Stimulated activated effector memory CD8-positive, alpha-beta T cell treated with anti-CD3 and anti-CD28 coated beads, Interleukin-12 subunit alpha, Interleukin-12 subunit beta, amount 100 ng/mL, for 72 hours (primary cell): ENCODE results near the gene C18orf32.
"Not testable (repeated sequence)": the region's sequence is repeated elsewhere in the genome, so short reads cannot be mapped to it uniquely, and the experiment has no call there.

Experiments used
- ATAC-seq: fragments of 150-1000 bp; cut with Tn5 transposase; 2 replicates; pipeline ENCODE4 v1.10.0; 2021
- DNase-seq, 2 donors: peaks; one replicate each; pipeline ENCODE4 v3.0.0; 2021 to 2022; ENCODE audit warnings: low spot score in 2 of 2
- H3K27ac Mint-ChIP-seq: one replicate; pipeline ENCODE4 v1.8.0; 2022; ENCODE audit warnings: mild to moderate bottlenecking, mixed read lengths
- H3K36me3 Mint-ChIP-seq: one replicate; pipeline ENCODE4 v1.8.0; 2022; ENCODE audit warnings: mild to moderate bottlenecking, mixed read lengths
- H3K4me1 Mint-ChIP-seq: one replicate; pipeline ENCODE4 v1.8.0; 2022; ENCODE audit warnings: mixed read lengths
- H3K4me3 Mint-ChIP-seq: one replicate; pipeline ENCODE4 v1.8.0; 2022; ENCODE audit warnings: mild to moderate bottlenecking, mixed read lengths
- H3K9me3 Mint-ChIP-seq: one replicate; pipeline ENCODE4 v1.8.0; 2022; ENCODE audit warnings: mixed read lengths

The C18orf32 gene

GRCh38 chr18:49461602-49461977, 25.4 kb downstream of the C18orf32 start:
- peak overlapping the region; percentile 69 for H3K4me3 Mint-ChIP-seq
- no peak overlapping the region for H3K27ac Mint-ChIP-seq
- peaks cover 5% of the 10 kb centered on the region for H3K36me3 Mint-ChIP-seq
- DNase-seq (no peak), ATAC-seq (no peak)
- peaks cover 29% of the 10 kb centered on the region for H3K4me1 Mint-ChIP-seq
- H3K9me3 Mint-ChIP-seq, result no peaks in the 10 kb centered on the region

GRCh38 chr18:49460976-49461601, 25.9 kb downstream of the C18orf32 start:
- Mint-ChIP-seq H3K4me3 (peak overlapping the region; percentile 69), H3K27ac (peak overlapping the region; percentile 95), H3K36me3 (peaks cover 5% of the 10 kb centered on the region), H3K4me1 (peaks cover 29% of the 10 kb centered on the region), H3K9me3 (no peaks in the 10 kb centered on the region)
- no peak for DNase-seq
- peak; percentile 48 for ATAC-seq

DNA sequence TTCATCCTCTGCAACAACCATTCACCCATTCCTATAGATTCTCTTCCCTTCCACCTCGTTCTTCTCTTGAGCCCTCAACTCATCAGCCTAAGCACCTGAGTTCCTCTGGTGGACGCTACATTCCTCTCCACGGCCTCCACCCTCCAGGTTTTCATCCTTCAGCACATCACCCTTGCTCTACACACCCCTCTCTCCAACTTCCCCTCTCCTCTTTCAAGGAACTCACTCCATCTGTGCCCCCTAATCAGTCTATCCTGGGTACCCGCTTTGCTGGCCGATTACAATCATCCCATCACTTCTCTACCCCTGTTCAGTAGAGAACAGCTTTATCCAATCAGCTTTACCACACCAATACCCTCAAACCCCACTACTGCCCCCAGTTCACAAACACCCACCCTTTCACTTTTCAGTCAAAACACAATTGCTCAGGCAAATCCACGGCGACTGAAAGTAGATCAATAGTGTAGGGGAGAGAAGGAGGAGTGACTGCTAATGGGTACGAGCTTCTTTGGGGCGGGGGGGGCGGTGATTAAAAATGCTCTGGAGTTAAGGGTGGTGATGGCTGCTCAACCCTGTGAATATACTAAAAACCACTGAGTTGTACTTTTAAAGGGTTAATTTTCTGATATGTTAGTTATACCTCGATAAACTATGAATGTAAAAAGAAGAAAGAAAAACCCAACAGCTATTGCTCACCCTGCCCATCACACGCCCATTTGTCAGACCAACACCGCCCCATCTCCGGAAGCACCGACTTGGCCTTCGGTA, 27.4 kb downstream of the C18orf32 start:
- Mint-ChIP-seq H3K4me1 (peaks cover 35% of the 10 kb centered on the region), H3K36me3 (peaks cover 5% of the 10 kb centered on the region), H3K9me3 (no peaks in the 10 kb centered on the region), H3K4me3 (peak overlapping the region; percentile 69), H3K27ac (peak overlapping the region; percentile 95)
- DNase-seq, result peak in 1 of 2 donors; percentile 55
- peak; percentile 64 for ATAC-seq

DNA sequence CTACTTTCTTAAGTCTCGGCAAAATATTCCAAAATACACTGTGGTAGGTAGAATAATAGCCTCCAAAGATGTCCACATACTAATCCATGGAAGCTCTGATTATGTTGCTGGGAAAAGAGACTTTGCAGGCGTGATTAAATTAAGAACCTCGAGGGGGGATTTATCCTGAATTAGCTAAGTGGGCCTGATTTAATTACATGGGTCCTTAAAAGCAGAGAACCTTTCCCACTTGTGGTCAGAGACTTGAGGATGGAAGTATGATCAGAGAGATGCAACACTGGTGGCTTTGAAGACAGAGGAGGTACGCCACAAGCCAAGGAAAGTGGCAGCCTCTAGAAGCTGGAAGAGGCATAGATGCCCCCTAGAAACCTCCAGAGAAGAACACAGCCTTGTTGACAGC, 29.4 kb downstream of the C18orf32 start:
- DNase-seq, result no peak
- no peaks in the 10 kb centered on the region for H3K9me3 Mint-ChIP-seq
- no peak for ATAC-seq
- no peak overlapping the region for H3K4me3 Mint-ChIP-seq
- H3K4me1 Mint-ChIP-seq, result peaks cover 46% of the 10 kb centered on the region
- peaks cover 5% of the 10 kb centered on the region for H3K36me3 Mint-ChIP-seq
- H3K27ac Mint-ChIP-seq, result no peak overlapping the region

GRCh38 chr18:49456794-49457193, 30.2 kb downstream of the C18orf32 start:
- Mint-ChIP-seq H3K27ac (no peak overlapping the region), H3K4me1 (peaks cover 50% of the 10 kb centered on the region), H3K9me3 (no peaks in the 10 kb centered on the region), H3K36me3 (peaks cover 5% of the 10 kb centered on the region), H3K4me3 (no peak overlapping the region)
- DNase-seq (no peak), ATAC-seq (no peak)

DNA sequence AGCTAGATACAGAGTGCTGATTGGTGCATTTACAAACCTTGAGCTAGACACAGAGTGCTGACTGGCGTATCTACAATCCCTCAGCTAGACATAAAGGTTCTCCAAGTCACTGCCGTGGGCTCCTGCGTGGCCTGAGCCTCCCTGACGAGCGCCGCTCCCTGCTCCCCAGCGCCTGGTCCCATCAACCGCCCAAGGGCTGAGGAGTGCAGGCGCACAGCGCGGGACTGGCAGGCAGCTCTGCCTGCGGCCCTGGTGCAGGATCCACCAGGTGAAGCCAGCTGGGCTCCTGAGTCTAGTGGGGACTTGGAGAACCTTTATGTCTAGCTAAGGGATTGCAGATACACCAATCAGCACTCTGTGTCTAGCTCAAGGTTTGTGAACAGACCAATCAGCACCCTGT, 34.5 kb downstream of the C18orf32 start:
- peaks cover 37% of the 10 kb centered on the region for H3K4me1 Mint-ChIP-seq
- not testable (repeated sequence) for ATAC-seq, H3K9me3 Mint-ChIP-seq, H3K27ac Mint-ChIP-seq, H3K36me3 Mint-ChIP-seq, DNase-seq, H3K4me3 Mint-ChIP-seq

DNA sequence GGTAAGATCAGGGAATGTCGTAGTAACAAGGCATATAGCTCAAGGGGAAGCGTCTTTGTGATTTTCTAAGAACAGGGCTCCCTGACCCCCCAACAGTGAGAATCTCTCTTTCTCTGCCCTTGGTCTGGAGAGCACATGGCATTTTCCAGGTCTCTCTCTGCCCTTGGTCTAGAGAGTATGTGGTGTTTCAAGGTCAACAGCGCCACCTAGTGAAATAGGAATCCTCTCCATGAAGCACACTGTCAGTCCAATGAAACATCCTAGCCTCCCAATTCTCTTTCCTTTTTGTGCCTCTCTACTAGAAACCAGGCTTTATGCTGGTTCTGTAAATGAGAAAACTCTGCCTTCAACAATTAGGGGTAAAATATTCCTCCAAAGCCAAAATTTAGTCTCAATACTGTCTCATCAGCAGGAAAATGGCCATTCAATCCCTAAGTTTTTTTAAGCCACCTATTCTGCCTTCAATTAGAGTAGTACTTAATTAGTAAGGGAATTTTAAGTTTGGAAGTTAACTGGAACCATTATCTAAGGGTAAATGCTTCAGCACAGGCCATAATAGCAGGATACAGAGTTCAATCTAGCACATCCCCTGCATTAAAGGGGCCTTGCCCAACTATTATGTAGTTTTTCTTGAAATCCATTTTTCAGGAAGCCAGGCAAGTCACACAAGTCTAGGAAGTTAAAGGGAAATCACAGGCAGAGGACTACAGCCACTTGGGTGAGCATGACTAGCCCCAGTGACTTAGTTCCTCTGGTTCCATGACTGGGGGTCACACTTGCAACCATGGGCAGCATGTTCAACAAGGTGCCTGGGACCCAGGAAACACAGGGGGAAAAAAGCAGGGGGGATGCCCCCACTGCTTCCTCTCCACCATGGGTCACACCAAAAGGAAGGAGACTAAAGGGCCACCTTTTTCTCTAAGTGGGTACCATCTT, 39.0 kb downstream of the C18orf32 start:
- DNase-seq (peak in 1 of 2 donors; percentile 27), ATAC-seq (peak; percentile 76)
- H3K9me3 Mint-ChIP-seq, result no peaks in the 10 kb centered on the region
- no peaks in the 10 kb centered on the region for H3K36me3 Mint-ChIP-seq
- no peak overlapping the region for H3K4me3 Mint-ChIP-seq
- peaks cover 20% of the 10 kb centered on the region for H3K4me1 Mint-ChIP-seq
- H3K27ac Mint-ChIP-seq, result no peak overlapping the region

DNA sequence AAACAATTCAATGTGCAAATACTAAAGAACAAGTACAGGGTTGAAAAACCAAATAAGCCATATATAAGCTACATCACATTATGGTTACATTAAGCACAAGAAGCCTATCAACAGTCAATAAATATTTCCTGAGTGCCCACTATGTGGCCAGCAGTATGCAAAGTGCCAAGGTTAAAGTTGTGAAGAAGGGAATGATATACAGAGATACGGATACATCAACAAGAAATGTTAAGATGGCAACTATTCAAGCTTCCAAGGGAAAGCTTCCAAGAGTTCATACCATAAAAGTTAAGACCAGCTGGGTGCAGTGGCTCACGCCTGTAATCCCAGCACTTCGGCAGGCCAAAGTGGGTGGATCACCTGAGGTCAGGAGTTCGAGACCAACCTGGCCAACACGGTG, 40.6 kb downstream of the C18orf32 start:
- ATAC-seq, result no peak
- Mint-ChIP-seq H3K36me3 (no peaks in the 10 kb centered on the region), H3K4me3 (no peak overlapping the region), H3K27ac (no peak overlapping the region), H3K9me3 (no peaks in the 10 kb centered on the region), H3K4me1 (peaks cover 24% of the 10 kb centered on the region)
- no peak for DNase-seq

DNA sequence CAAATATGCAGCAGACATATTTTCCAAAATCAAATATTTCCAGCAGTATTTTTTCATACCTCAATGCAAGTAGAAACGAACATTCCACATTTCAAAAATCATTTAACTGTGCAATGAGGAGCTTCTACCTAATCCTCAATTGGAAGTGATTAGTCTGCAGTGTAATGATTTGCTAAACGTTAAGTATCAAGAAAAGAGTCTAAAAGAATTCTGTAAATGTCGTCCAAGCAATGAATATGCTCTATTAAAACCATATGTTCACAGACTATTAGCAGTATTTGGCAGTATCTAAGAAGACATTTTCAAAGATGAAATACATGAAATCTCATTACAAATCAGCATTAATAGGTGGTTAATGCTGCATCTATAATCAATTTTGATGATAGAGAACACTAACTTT, 42.5 kb downstream of the C18orf32 start:
- Mint-ChIP-seq H3K4me1 (peaks cover 28% of the 10 kb centered on the region), H3K27ac (no peak overlapping the region), H3K9me3 (no peaks in the 10 kb centered on the region), H3K4me3 (no peak overlapping the region), H3K36me3 (no peaks in the 10 kb centered on the region)
- no peak for DNase-seq
- no peak for ATAC-seq

DNA sequence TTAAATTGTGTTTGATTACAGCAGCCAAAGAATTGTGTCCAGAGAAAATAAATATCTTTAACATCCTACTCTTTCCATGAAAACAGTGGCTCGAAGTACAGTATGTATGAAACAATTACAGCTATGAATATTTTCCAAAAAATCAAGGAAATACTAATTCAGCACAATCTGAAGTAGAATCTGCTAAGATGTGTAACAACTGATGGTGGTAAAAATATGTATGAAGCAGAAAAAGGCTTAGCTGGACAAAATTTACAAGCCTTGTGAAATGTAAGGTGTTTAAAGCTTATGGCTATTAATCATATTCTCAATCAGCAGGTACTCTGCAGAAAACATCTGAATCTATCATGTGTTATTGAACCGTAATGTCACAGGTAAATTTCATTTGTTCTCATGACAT, 43.2 kb downstream of the C18orf32 start:
- DNase-seq, result no peak
- ATAC-seq, result no peak
- Mint-ChIP-seq H3K4me3 (no peak overlapping the region), H3K36me3 (no peaks in the 10 kb centered on the region), H3K4me1 (peaks cover 33% of the 10 kb centered on the region), H3K9me3 (no peaks in the 10 kb centered on the region), H3K27ac (no peak overlapping the region)

GRCh38 chr18:49441338-49441938, 45.6 kb downstream of the C18orf32 start:
- Mint-ChIP-seq H3K4me3 (no peak overlapping the region), H3K4me1 (peaks cover 30% of the 10 kb centered on the region), H3K36me3 (no peaks in the 10 kb centered on the region), H3K27ac (no peak overlapping the region), H3K9me3 (no peaks in the 10 kb centered on the region)
- DNase-seq (no peak), ATAC-seq (no peak)

DNA sequence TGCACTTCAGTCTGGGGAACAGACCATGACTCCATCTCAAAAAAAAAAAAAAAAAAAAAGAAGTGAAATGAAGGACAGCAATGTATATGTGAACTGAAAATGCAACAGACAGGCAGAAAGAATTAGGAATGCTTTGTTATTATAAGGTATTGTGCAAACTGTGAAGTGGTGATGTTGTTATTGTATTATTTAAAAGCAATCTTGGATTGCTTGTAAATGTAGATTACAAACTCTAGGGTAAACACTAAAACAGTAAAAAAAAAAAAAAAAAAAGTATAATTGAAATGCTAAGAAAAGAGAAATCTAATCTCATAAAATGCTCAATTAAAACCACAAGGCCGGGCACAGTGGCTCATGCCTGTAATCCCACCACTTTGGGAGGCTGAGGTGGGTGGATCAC, 51.9 kb downstream of the C18orf32 start:
- H3K4me1 Mint-ChIP-seq, result peaks cover 22% of the 10 kb centered on the region
- H3K9me3 Mint-ChIP-seq, result no peaks in the 10 kb centered on the region
- DNase-seq (no peak), ATAC-seq (no peak)
- H3K27ac Mint-ChIP-seq, result no peak overlapping the region
- no peak overlapping the region for H3K4me3 Mint-ChIP-seq
- peaks cover 6% of the 10 kb centered on the region for H3K36me3 Mint-ChIP-seq

- Mint-ChIP-seq H3K9me3 (no peaks in the 10 kb centered on the region), H3K4me3 (no peak overlapping the region), H3K36me3 (peaks cover 27% of the 10 kb centered on the region), H3K4me1 (peaks cover 11% of the 10 kb centered on the region), H3K27ac (no peak overlapping the region)
- ATAC-seq (no peak), DNase-seq (no peak)
These were observed 54.4 kb downstream of the C18orf32 start for GRCh38 chr18:49432602-49433001.

- ATAC-seq, result no peak
- Mint-ChIP-seq H3K36me3 (peaks cover 34% of the 10 kb centered on the region), H3K9me3 (no peaks in the 10 kb centered on the region), H3K4me1 (peaks cover 5% of the 10 kb centered on the region), H3K27ac (no peak overlapping the region), H3K4me3 (no peak overlapping the region)
- DNase-seq, result no peak
These were observed 55.7 kb downstream of the C18orf32 start for GRCh38 chr18:49431165-49431962.
